ENCODE data around the gene GPR107. TPM values are rescaled to one million over a fixed set of nuclear protein-coding genes. Genes with fewer than 3 reads are reported as not detected.

The GPR107 gene
- total RNA-seq, 1 donor from 2014 or later = 67.4 TPM

DNA sequence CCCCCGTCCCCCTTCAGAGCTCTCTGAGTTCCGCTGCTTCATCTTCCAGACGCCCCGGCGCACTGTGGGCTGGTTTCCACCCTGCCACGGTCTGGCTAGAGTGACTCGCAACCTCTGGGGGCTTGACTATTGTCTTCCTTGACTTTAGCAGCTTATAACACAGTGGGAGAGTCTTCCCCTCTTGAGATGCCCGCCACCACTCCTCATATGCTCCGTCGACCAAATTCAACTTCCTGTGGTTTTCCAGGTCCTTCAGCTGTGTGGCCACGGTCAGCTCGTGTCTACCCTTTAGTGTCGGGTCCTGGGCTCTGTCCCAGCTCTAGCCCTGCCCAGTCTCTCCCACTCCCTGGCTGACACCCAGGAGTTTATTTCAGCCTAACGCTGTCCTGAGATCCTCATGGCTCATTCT is 90.3 kb downstream of the GPR107 start:
- Mint-ChIP-seq H3K36me3 (no peaks in the 10 kb centered on the region), H3K27ac (peak overlapping the region; percentile 77), H3K4me3 (peak overlapping the region; percentile 8), H3K27me3 (ENCODE audit: low read depth) (no peaks in the 10 kb centered on the region), H3K9me3 (no peaks in the 10 kb centered on the region), H3K4me1 (peaks cover 37% of the 10 kb centered on the region)
- TF ChIP-seq, protein P1, sequence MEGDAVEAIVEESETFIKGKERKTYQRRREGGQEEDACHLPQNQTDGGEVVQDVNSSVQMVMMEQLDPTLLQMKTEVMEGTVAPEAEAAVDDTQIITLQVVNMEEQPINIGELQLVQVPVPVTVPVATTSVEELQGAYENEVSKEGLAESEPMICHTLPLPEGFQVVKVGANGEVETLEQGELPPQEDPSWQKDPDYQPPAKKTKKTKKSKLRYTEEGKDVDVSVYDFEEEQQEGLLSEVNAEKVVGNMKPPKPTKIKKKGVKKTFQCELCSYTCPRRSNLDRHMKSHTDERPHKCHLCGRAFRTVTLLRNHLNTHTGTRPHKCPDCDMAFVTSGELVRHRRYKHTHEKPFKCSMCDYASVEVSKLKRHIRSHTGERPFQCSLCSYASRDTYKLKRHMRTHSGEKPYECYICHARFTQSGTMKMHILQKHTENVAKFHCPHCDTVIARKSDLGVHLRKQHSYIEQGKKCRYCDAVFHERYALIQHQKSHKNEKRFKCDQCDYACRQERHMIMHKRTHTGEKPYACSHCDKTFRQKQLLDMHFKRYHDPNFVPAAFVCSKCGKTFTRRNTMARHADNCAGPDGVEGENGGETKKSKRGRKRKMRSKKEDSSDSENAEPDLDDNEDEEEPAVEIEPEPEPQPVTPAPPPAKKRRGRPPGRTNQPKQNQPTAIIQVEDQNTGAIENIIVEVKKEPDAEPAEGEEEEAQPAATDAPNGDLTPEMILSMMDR (IDR thresholded peaks at IDR 0.05; ENCODE audit: unreplicated experiment) = no peak
- DNase-seq (ENCODE audit: low spot score in 2 of 2, unreplicated experiment in 2 of 2) = no peak

DNA sequence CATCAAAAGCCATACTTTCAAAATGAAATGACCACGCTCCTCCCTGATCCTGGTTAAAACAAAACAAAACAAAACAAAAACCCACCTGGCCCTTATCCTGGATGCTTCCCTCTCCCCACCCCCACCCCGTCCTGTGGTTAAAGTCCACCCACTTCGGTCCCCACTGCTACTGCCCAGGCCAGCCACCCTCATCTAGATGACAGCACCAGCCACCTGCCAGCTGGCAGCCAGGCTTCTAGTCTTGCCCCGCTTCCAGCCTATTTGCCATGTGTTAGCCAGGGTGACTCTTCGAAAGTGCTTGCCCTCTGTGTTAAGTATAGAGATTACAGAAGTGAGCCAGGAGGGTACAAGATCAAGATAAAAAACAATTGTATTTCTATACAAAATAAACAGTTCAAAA is 91.0 kb downstream of the GPR107 start:
- peaks cover 29% of the 10 kb centered on the region for H3K4me1 Mint-ChIP-seq
- DNase-seq (ENCODE audit: low spot score in 2 of 2, unreplicated experiment in 2 of 2) = no peak
- H3K36me3 Mint-ChIP-seq = no peaks in the 10 kb centered on the region
- no peaks in the 10 kb centered on the region for H3K27me3 Mint-ChIP-seq (ENCODE audit: low read depth)
- H3K27ac Mint-ChIP-seq = no peak overlapping the region
- no peak overlapping the region for H3K4me3 Mint-ChIP-seq
- TF ChIP-seq, protein P1 (IDR thresholded peaks at IDR 0.05; ENCODE audit: unreplicated experiment) = no peak
- H3K9me3 Mint-ChIP-seq = no peaks in the 10 kb centered on the region

DNA sequence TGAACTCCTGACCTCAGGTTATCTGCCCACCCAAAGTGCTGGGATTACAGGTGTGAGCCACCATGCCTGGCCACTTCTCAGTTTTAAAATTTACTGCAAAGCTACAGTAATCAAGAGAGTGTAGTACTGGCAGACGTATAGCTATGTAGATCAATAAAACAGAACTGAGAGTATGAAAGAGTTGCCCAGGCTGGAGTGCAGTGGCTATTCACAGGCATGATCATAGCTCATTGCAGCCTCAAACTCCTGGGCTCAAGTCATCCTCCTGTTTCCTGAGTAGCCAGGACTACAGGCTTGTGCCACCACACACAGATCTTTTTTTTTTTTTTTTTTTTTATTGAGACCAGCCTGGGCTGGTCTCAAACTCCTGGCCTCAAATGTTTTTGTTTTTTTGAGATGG is 92.0 kb downstream of the GPR107 start:
- Mint-ChIP-seq H3K9me3 (no peaks in the 10 kb centered on the region), H3K4me1 (peaks cover 20% of the 10 kb centered on the region), H3K4me3 (no peak overlapping the region), H3K27me3 (ENCODE audit: low read depth) (no peaks in the 10 kb centered on the region), H3K27ac (no peak overlapping the region), H3K36me3 (no peaks in the 10 kb centered on the region)
- TF ChIP-seq, protein P1 (IDR thresholded peaks at IDR 0.05; ENCODE audit: unreplicated experiment) = no peak
- no peak for DNase-seq (ENCODE audit: low spot score in 2 of 2, unreplicated experiment in 2 of 2)

DNA sequence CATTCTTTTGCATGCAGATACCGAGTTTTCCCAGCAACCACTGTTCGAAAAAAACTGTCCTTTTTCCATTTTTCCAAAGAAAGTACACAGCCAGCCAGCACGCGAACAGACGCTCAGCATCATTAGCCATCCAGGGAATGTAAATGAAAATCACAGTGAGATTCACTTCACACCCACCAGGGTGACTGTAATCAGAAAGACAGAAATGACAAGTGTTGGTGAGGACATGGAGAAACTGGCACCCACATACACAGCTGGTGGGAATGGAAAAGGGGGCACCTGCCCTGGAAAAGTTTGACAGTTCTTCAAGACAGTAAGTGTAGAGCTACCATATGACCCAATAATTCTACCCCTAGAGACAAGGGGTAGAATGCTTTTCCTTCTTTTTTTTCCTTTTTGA is 93.5 kb downstream of the GPR107 start:
- no peak overlapping the region for H3K4me3 Mint-ChIP-seq
- H3K9me3 Mint-ChIP-seq = no peaks in the 10 kb centered on the region
- H3K36me3 Mint-ChIP-seq = no peaks in the 10 kb centered on the region
- TF ChIP-seq, protein P1 (IDR thresholded peaks at IDR 0.05; ENCODE audit: unreplicated experiment) = no peak
- no peaks in the 10 kb centered on the region for H3K27me3 Mint-ChIP-seq (ENCODE audit: low read depth)
- H3K27ac Mint-ChIP-seq = no peak overlapping the region
- no peak for DNase-seq (ENCODE audit: low spot score in 2 of 2, unreplicated experiment in 2 of 2)
- H3K4me1 Mint-ChIP-seq = peaks cover 29% of the 10 kb centered on the region

DNA sequence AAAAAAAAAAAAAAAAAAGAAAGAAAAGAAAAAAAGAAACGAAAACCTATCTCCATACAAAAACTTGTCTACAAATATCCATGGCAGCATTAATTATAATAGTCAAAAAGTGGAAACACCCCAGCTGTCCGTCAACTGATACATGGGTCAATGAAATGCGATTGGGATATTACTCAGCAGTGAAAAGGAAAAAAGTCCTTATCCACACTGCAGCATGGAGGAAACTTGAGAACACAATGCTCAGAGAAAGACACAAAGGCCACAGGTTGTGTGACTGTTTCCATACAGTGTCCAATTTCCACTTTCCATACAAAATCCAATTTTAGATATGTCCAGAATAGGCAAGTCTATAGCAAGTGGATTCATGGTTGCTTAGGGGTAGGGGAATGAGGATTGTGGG is 94.2 kb downstream of the GPR107 start:
- H3K9me3 Mint-ChIP-seq = no peaks in the 10 kb centered on the region
- no peak overlapping the region for H3K4me3 Mint-ChIP-seq
- TF ChIP-seq, protein P1 (IDR thresholded peaks at IDR 0.05; ENCODE audit: unreplicated experiment) = no peak
- peaks cover 26% of the 10 kb centered on the region for H3K4me1 Mint-ChIP-seq
- H3K27me3 Mint-ChIP-seq (ENCODE audit: low read depth) = no peaks in the 10 kb centered on the region
- DNase-seq (ENCODE audit: low spot score in 2 of 2, unreplicated experiment in 2 of 2) = no peak
- H3K27ac Mint-ChIP-seq = no peak overlapping the region
- no peaks in the 10 kb centered on the region for H3K36me3 Mint-ChIP-seq

DNA sequence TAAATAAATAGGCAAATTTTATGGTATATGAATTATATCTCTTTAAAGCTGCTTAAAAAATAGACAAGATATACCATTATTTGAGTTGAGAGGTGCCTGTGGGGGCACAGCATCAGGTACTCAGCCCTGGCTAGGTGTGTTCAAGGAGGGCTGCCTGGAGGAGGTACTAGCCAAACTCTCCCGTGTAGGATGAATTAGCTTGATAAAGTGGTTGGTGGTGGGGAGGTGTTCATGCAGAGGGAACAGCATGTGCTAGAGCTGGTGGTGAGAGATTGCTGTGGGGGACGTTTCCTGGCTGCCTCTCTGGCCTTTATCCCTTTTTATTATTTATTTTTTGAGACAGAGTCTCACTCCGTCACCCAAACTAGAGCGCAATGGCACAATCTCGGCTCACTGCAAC is 95.3 kb downstream of the GPR107 start:
- TF ChIP-seq, protein P1 (IDR thresholded peaks at IDR 0.05; ENCODE audit: unreplicated experiment) = no peak
- Mint-ChIP-seq H3K9me3 (no peaks in the 10 kb centered on the region), H3K27me3 (ENCODE audit: low read depth) (no peaks in the 10 kb centered on the region), H3K36me3 (no peaks in the 10 kb centered on the region), H3K4me1 (peaks cover 15% of the 10 kb centered on the region), H3K27ac (no peak overlapping the region), H3K4me3 (no peak overlapping the region)
- no peak for DNase-seq (ENCODE audit: low spot score in 2 of 2, unreplicated experiment in 2 of 2)
